ENCODE measurements around the gene SLC6A18. TPM values are rescaled to one million over a fixed set of nuclear protein-coding genes. Genes with fewer than 3 reads are reported as not detected.
"Not testable (repeated sequence)": the region's sequence is repeated elsewhere in the genome, so short reads cannot be mapped to it uniquely, and the experiment has no call there.

The SLC6A18 gene
- total RNA-seq, 1 experiment from 2014 or later, result not detected

- Histone ChIP-seq H3K4me1 (ENCODE audit: low read length) (no peaks in the 10 kb centered on the region), H3K4me3 (ENCODE audit: low read length) (no peak overlapping the region)
These were observed 1.8 kb downstream of the SLC6A18 start for GRCh38 chr5:1226839-1227581.

GRCh38 chr5:1227667-1228066, 2.5 kb downstream of the SLC6A18 start:
- H3K9me3 ChIP-seq (ENCODE audit: low read length), result no peaks in the 10 kb centered on the region
- no peaks in the 10 kb centered on the region for H4K20me1 ChIP-seq (ENCODE audit: insufficient read depth, low read depth, low read length)
- H3K36me3 ChIP-seq (ENCODE audit: insufficient read depth, low read length), result no peaks in the 10 kb centered on the region
- H2AFZ ChIP-seq (ENCODE audit: low read length), result no peak overlapping the region
- H3K9me2 ChIP-seq (replicated peaks; ENCODE audit: insufficient read depth, low read length), result no peaks in the 10 kb centered on the region
- no peaks in the 10 kb centered on the region for H3K4me1 ChIP-seq (ENCODE audit: low read length)
- no peaks in the 10 kb centered on the region for H3K79me2 ChIP-seq (ENCODE audit: low read length)
- no peak overlapping the region for H3K9ac ChIP-seq (ENCODE audit: low read length)
- H3K27ac ChIP-seq (ENCODE audit: low read length), result no peak overlapping the region
- H3K4me3 ChIP-seq (ENCODE audit: low read length), result no peak overlapping the region
- H3K27me3 ChIP-seq (ENCODE audit: low read length), result no peaks in the 10 kb centered on the region
- no peak overlapping the region for H3K4me2 ChIP-seq (ENCODE audit: low read depth, low read length, poor library complexity, severe bottlenecking)
- no peak for DNase-seq

More at GRCh38 chr5:1226839-1227581, 1.8 kb downstream of the SLC6A18 start:
- no peaks in the 10 kb centered on the region for H3K9me3 ChIP-seq (ENCODE audit: low read length)
- no peak overlapping the region for H3K27ac ChIP-seq (ENCODE audit: low read length)
- no peak for DNase-seq
- no peaks in the 10 kb centered on the region for H3K27me3 ChIP-seq (ENCODE audit: low read length)
- no peaks in the 10 kb centered on the region for H3K36me3 ChIP-seq (ENCODE audit: insufficient read depth, low read length)
- H3K9me2 ChIP-seq (replicated peaks; ENCODE audit: insufficient read depth, low read length), result no peaks in the 10 kb centered on the region
- H2AFZ ChIP-seq (ENCODE audit: low read length), result no peak overlapping the region
- no peaks in the 10 kb centered on the region for H3K79me2 ChIP-seq (ENCODE audit: low read length)
- H4K20me1 ChIP-seq (ENCODE audit: insufficient read depth, low read depth, low read length), result no peaks in the 10 kb centered on the region
- H3K9ac ChIP-seq (ENCODE audit: low read length), result no peak overlapping the region
- no peak overlapping the region for H3K4me2 ChIP-seq (ENCODE audit: low read depth, low read length, poor library complexity, severe bottlenecking)

- Histone ChIP-seq H2AFZ (ENCODE audit: low read length) (no peak overlapping the region), H3K4me1 (ENCODE audit: low read length) (no peaks in the 10 kb centered on the region), H3K27me3 (ENCODE audit: low read length) (no peaks in the 10 kb centered on the region), H3K27ac (ENCODE audit: low read length) (no peak overlapping the region), H3K9me3 (ENCODE audit: low read length) (no peaks in the 10 kb centered on the region), H3K4me2 (ENCODE audit: low read depth, low read length, poor library complexity, severe bottlenecking) (no peak overlapping the region), H3K9ac (ENCODE audit: low read length) (no peak overlapping the region), H3K9me2 (replicated peaks; ENCODE audit: insufficient read depth, low read length) (no peaks in the 10 kb centered on the region), H3K36me3 (ENCODE audit: insufficient read depth, low read length) (no peaks in the 10 kb centered on the region), H3K4me3 (ENCODE audit: low read length) (no peak overlapping the region), H3K79me2 (ENCODE audit: low read length) (no peaks in the 10 kb centered on the region), H4K20me1 (ENCODE audit: insufficient read depth, low read depth, low read length) (no peaks in the 10 kb centered on the region)
- no peak for DNase-seq
These were observed 2.9 kb downstream of the SLC6A18 start for GRCh38 chr5:1228120-1228519.

- H3K4me1 ChIP-seq (ENCODE audit: low read length); H3K27ac ChIP-seq (ENCODE audit: low read length); H3K9me3 ChIP-seq (ENCODE audit: low read length); H3K9ac ChIP-seq (ENCODE audit: low read length); H3K27me3 ChIP-seq (ENCODE audit: low read length); H3K4me2 ChIP-seq (ENCODE audit: low read depth, low read length, poor library complexity, severe bottlenecking); H3K9me2 ChIP-seq (replicated peaks; ENCODE audit: insufficient read depth, low read length); H3K36me3 ChIP-seq (ENCODE audit: insufficient read depth, low read length); H3K79me2 ChIP-seq (ENCODE audit: low read length); DNase-seq; H3K4me3 ChIP-seq (ENCODE audit: low read length); H4K20me1 ChIP-seq (ENCODE audit: insufficient read depth, low read depth, low read length); H2AFZ ChIP-seq (ENCODE audit: low read length): not testable (repeated sequence)
These were observed 3.8 kb downstream of the SLC6A18 start for GRCh38 chr5:1229023-1229422.

- H3K79me2 ChIP-seq (ENCODE audit: low read length), result no peaks in the 10 kb centered on the region
- no peaks in the 10 kb centered on the region for H3K9me2 ChIP-seq (replicated peaks; ENCODE audit: insufficient read depth, low read length)
- H3K9ac ChIP-seq (ENCODE audit: low read length), result no peak overlapping the region
- no peak overlapping the region for H3K27ac ChIP-seq (ENCODE audit: low read length)
- no peaks in the 10 kb centered on the region for H3K9me3 ChIP-seq (ENCODE audit: low read length)
- H2AFZ ChIP-seq (ENCODE audit: low read length), result no peak overlapping the region
- no peaks in the 10 kb centered on the region for H3K4me1 ChIP-seq (ENCODE audit: low read length)
- no peak overlapping the region for H3K4me2 ChIP-seq (ENCODE audit: low read depth, low read length, poor library complexity, severe bottlenecking)
- no peak for DNase-seq
- no peaks in the 10 kb centered on the region for H3K36me3 ChIP-seq (ENCODE audit: insufficient read depth, low read length)
- H3K4me3 ChIP-seq (ENCODE audit: low read length), result no peak overlapping the region
- H3K27me3 ChIP-seq (ENCODE audit: low read length), result no peaks in the 10 kb centered on the region
- H4K20me1 ChIP-seq (ENCODE audit: insufficient read depth, low read depth, low read length), result no peaks in the 10 kb centered on the region
These were observed 4.6 kb downstream of the SLC6A18 start for GRCh38 chr5:1229822-1230221.

- Histone ChIP-seq H3K4me3 (ENCODE audit: low read length) (no peak overlapping the region), H2AFZ (ENCODE audit: low read length) (no peak overlapping the region), H3K36me3 (ENCODE audit: insufficient read depth, low read length) (no peaks in the 10 kb centered on the region), H3K9me2 (replicated peaks; ENCODE audit: insufficient read depth, low read length) (no peaks in the 10 kb centered on the region), H3K9me3 (ENCODE audit: low read length) (peaks cover 2% of the 10 kb centered on the region; the same call in 1 of the 2 replicates), H3K27me3 (ENCODE audit: low read length) (no peaks in the 10 kb centered on the region; the same call in 1 of the 2 replicates), H3K4me2 (ENCODE audit: low read depth, low read length, poor library complexity, severe bottlenecking) (no peak overlapping the region), H3K27ac (ENCODE audit: low read length) (no peak overlapping the region), H4K20me1 (ENCODE audit: insufficient read depth, low read depth, low read length) (no peaks in the 10 kb centered on the region), H3K9ac (ENCODE audit: low read length) (no peak overlapping the region), H3K4me1 (ENCODE audit: low read length) (no peaks in the 10 kb centered on the region), H3K79me2 (ENCODE audit: low read length) (no peaks in the 10 kb centered on the region)
- DNase-seq, result no peak
These were observed 5.4 kb downstream of the SLC6A18 start for GRCh38 chr5:1230551-1230950.

GRCh38 chr5:1231354-1231905, 6.2 kb downstream of the SLC6A18 start:
- no peaks in the 10 kb centered on the region for H3K4me1 ChIP-seq (ENCODE audit: low read length)
- H3K4me2 ChIP-seq (ENCODE audit: low read depth, low read length, poor library complexity, severe bottlenecking), result no peak overlapping the region
- H3K27ac ChIP-seq (ENCODE audit: low read length), result no peak overlapping the region
- H3K9ac ChIP-seq (ENCODE audit: low read length), result no peak overlapping the region
- H3K36me3 ChIP-seq (ENCODE audit: insufficient read depth, low read length), result no peaks in the 10 kb centered on the region
- peaks cover 5% of the 10 kb centered on the region; the same call in 1 of the 2 replicates for H3K9me3 ChIP-seq (ENCODE audit: low read length)
- H4K20me1 ChIP-seq (ENCODE audit: insufficient read depth, low read depth, low read length), result no peaks in the 10 kb centered on the region
- no peak for DNase-seq
- H3K27me3 ChIP-seq (ENCODE audit: low read length), result no peaks in the 10 kb centered on the region; the same call in 1 of the 2 replicates
- H3K4me3 ChIP-seq (ENCODE audit: low read length), result no peak overlapping the region
- H3K9me2 ChIP-seq (replicated peaks; ENCODE audit: insufficient read depth, low read length), result no peaks in the 10 kb centered on the region
- H3K79me2 ChIP-seq (ENCODE audit: low read length), result no peaks in the 10 kb centered on the region
- no peak overlapping the region for H2AFZ ChIP-seq (ENCODE audit: low read length)

GRCh38 chr5:1232780-1233179, 7.6 kb downstream of the SLC6A18 start:
- H3K79me2 ChIP-seq (ENCODE audit: low read length), result no peaks in the 10 kb centered on the region
- H4K20me1 ChIP-seq (ENCODE audit: insufficient read depth, low read depth, low read length), result no peaks in the 10 kb centered on the region
- DNase-seq, result no peak
- H3K9me3 ChIP-seq (ENCODE audit: low read length), result peaks cover 5% of the 10 kb centered on the region; the same call in 1 of the 2 replicates
- H3K36me3 ChIP-seq (ENCODE audit: insufficient read depth, low read length), result no peaks in the 10 kb centered on the region
- H3K9me2 ChIP-seq (replicated peaks; ENCODE audit: insufficient read depth, low read length), result no peaks in the 10 kb centered on the region
- no peak overlapping the region for H3K27ac ChIP-seq (ENCODE audit: low read length)
- no peaks in the 10 kb centered on the region for H3K4me1 ChIP-seq (ENCODE audit: low read length)
- no peak overlapping the region for H3K4me2 ChIP-seq (ENCODE audit: low read depth, low read length, poor library complexity, severe bottlenecking)
- H3K4me3 ChIP-seq (ENCODE audit: low read length), result no peak overlapping the region
- no peak overlapping the region for H3K9ac ChIP-seq (ENCODE audit: low read length)
- H2AFZ ChIP-seq (ENCODE audit: low read length), result no peak overlapping the region
- no peaks in the 10 kb centered on the region; the same call in 1 of the 2 replicates for H3K27me3 ChIP-seq (ENCODE audit: low read length)

Data from Karpas-422 (cell line).